IgD-negative memory B cell (primary cell): ENCODE data around the gene TIMM23. TPM values are rescaled to one million over a fixed set of nuclear protein-coding genes. Genes with fewer than 3 reads are reported as not detected.
"Not testable (repeated sequence)": the region's sequence is repeated elsewhere in the genome, so short reads cannot be mapped to it uniquely, and the experiment has no call there.

Source experiments
- H3K27ac Mint-ChIP-seq, 3 donors: one replicate each; pipeline ENCODE4 v1.8.0; 2020 to 2022; ENCODE audit warnings: mild to moderate bottlenecking in 3 of 3, mixed read lengths in 3 of 3, moderate library complexity in 1 of 3
- H3K27me3 Mint-ChIP-seq: one replicate; pipeline ENCODE4 v1.8.0; 2021; ENCODE audit warnings: mixed read lengths
- H3K36me3 Mint-ChIP-seq: one replicate; pipeline ENCODE4 v1.8.0; 2020; ENCODE audit warnings: mild to moderate bottlenecking, mixed read lengths
- H3K4me1 Mint-ChIP-seq, 3 donors: one replicate each; pipeline ENCODE4 v1.8.0; 2020 to 2022; ENCODE audit warnings: mixed read lengths in 3 of 3, mild to moderate bottlenecking in 1 of 3
- H3K4me3 Mint-ChIP-seq, 4 donors: one replicate each; pipeline ENCODE4 v1.8.0; 2020 to 2022; ENCODE audit warnings: mild to moderate bottlenecking in 4 of 4, mixed read lengths in 4 of 4, moderate library complexity in 3 of 4
- H3K9me3 Mint-ChIP-seq, 3 donors: one replicate each; pipeline ENCODE4 v1.8.0; 2020 to 2021; ENCODE audit warnings: mixed read lengths in 3 of 3, mild to moderate bottlenecking in 1 of 3
- polyA plus RNA-seq: library from polyadenylated mRNA; unstranded; fragments of 300-500 nt; fragmentation: Illumina TruSeq; gene quantifications from one replicate; pipeline ENCODE4 v1.2.3, GENCODE V29; 2021

Gene TIMM23
- polyA plus RNA-seq, 1 donor from 2014 or later = 57.9 TPM

DNA sequence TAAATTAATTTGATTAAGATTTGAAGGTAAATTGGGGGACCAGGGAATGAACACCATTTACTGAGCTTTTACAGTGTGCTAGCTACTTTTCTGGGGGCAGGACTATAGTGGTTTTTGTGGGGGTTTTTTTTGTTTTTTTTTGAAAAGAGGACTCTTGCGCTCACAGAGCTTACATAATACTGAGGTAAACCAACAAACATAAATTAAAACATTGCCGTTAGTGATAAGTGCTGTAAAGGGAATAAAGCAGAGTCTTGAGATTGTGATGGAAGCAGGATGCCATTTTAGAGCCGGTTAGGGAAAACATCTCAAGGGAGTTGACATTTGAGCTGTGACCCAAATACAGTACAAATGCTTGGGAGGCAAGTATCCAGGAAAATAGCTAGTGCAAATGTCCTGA lies 1.8 kb downstream of the TIMM23 start:
- H3K36me3 Mint-ChIP-seq, H3K9me3 Mint-ChIP-seq, H3K27me3 Mint-ChIP-seq, H3K27ac Mint-ChIP-seq: not testable (repeated sequence)
- H3K4me3 Mint-ChIP-seq = peak overlapping the region in 3 of 4 donors; percentile 1 to 100 (median 100)
- peaks cover 13 to 18% (median 16%) of the 10 kb centered on the region in 3 donors for H3K4me1 Mint-ChIP-seq

- H3K27ac Mint-ChIP-seq, H3K4me3 Mint-ChIP-seq, H3K4me1 Mint-ChIP-seq, H3K9me3 Mint-ChIP-seq, H3K27me3 Mint-ChIP-seq, H3K36me3 Mint-ChIP-seq: not testable (repeated sequence)
Measured at GRCh38 chr10:45978554-45978953, 6.3 kb downstream of the TIMM23 start.

GRCh38 chr10:45981367-45981766 lies 9.1 kb downstream of the TIMM23 start:
- H3K27ac Mint-ChIP-seq, H3K36me3 Mint-ChIP-seq, H3K4me3 Mint-ChIP-seq, H3K9me3 Mint-ChIP-seq, H3K27me3 Mint-ChIP-seq, H3K4me1 Mint-ChIP-seq: not testable (repeated sequence)

GRCh38 chr10:45983538-45984186 lies 11.4 kb downstream of the TIMM23 start:
- H3K36me3 Mint-ChIP-seq, H3K27me3 Mint-ChIP-seq, H3K4me1 Mint-ChIP-seq, H3K9me3 Mint-ChIP-seq, H3K27ac Mint-ChIP-seq, H3K4me3 Mint-ChIP-seq: not testable (repeated sequence)

- H3K27ac Mint-ChIP-seq, H3K4me1 Mint-ChIP-seq, H3K9me3 Mint-ChIP-seq, H3K27me3 Mint-ChIP-seq, H3K4me3 Mint-ChIP-seq, H3K36me3 Mint-ChIP-seq: not testable (repeated sequence)
Measured at GRCh38 chr10:45984473-45984872, 12.2 kb downstream of the TIMM23 start.

DNA sequence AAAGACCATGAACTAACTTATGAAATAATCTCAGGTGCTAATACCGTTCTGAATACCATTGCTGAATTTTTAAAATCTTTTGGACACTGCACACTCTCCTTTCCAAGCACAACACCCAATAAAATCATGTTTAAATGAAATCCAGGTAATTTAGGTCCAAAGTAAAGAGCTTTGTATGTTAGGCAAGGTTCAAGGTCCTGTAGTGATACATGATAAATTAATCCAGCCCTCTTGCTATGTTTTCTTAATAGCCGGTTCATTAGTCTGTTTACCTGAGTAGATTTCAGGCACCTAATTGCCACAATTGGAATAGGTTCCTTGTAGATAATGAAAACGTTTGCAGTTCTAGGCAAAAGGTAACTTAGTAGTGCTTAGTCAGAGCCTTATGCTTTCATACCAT lies 13.3 kb downstream of the TIMM23 start:
- H3K9me3 Mint-ChIP-seq, H3K27me3 Mint-ChIP-seq, H3K4me3 Mint-ChIP-seq, H3K36me3 Mint-ChIP-seq, H3K4me1 Mint-ChIP-seq: not testable (repeated sequence)
- H3K27ac Mint-ChIP-seq = peak overlapping the region in 1 of 3 donors; percentile 16

DNA sequence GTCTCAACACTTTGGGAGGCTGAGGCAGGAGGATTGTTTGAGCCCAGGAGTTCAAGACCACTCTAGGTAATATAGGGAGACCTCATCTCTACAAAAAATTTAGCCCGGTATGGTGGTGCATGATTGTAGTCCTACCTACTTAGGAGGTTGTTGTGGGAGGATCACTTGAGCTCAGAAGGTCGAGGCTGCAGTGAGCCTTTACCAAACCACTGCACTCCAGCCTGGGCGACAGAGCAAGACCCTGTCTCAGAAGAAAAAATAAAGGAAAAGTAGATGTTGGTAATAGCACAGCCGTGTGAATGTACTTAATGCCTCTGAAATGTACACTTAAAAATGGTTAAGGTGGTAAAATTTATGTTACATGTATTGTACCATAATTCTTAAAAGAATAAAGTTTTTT lies 25.3 kb downstream of the TIMM23 start:
- peaks cover 16% of the 10 kb centered on the region for H3K36me3 Mint-ChIP-seq
- H3K9me3 Mint-ChIP-seq = peaks cover 0 to 8% (median 2%) of the 10 kb centered on the region in 3 donors
- H3K27me3 Mint-ChIP-seq = no peaks in the 10 kb centered on the region
- H3K4me3 Mint-ChIP-seq = no peak overlapping the region
- peaks cover 0 to 4% (median 0%) of the 10 kb centered on the region in 3 donors for H3K4me1 Mint-ChIP-seq
- H3K27ac Mint-ChIP-seq = no peak overlapping the region

DNA sequence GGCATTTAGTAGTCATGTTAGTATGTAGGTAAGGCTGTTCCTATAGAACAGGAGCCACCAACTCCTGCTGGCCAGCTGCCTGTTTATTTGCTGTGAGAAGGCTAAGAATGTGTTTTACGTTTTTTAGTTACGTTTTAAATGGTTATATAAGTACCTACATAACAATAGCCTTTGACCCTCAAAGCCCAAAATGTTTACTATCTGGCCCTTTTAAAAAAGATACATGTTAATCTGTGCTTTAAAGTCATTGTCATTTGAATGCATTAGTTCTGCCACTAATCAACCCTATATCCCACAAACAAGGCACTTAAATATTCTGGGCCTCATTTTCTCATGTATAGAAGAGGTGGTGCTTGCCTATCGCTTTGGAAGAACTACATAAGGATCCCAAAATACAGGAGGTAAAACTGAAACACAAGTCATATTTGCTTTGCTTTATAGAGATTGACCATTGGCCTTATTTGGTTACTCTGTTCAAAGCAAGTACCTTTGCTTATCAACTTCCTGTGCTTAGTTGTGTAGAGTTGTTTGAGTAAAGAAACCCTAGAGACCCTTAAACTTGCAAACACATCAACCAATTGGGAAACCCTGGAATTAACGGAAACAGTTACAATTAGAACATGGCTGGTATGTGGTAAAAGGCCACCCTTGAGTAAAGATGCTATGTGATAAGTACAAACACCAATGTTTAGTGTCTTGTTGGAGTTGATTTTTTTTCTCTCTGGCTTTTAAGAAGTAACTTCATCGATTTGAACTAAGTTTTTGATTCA lies 25.9 kb downstream of the TIMM23 start:
- peaks cover 16% of the 10 kb centered on the region for H3K36me3 Mint-ChIP-seq
- H3K27me3 Mint-ChIP-seq = no peaks in the 10 kb centered on the region
- peaks cover 0 to 8% (median 2%) of the 10 kb centered on the region in 3 donors for H3K9me3 Mint-ChIP-seq
- H3K4me1 Mint-ChIP-seq = peaks cover 0 to 4% (median 0%) of the 10 kb centered on the region in 3 donors
- peak overlapping the region in 1 of 3 donors; percentile 14 for H3K27ac Mint-ChIP-seq
- H3K4me3 Mint-ChIP-seq = no peak overlapping the region

- not testable (repeated sequence) for H3K9me3 Mint-ChIP-seq, H3K27ac Mint-ChIP-seq
- peaks cover 20% of the 10 kb centered on the region for H3K36me3 Mint-ChIP-seq
Measured at GRCh38 chr10:45999955-46000354, 27.7 kb downstream of the TIMM23 start.

DNA sequence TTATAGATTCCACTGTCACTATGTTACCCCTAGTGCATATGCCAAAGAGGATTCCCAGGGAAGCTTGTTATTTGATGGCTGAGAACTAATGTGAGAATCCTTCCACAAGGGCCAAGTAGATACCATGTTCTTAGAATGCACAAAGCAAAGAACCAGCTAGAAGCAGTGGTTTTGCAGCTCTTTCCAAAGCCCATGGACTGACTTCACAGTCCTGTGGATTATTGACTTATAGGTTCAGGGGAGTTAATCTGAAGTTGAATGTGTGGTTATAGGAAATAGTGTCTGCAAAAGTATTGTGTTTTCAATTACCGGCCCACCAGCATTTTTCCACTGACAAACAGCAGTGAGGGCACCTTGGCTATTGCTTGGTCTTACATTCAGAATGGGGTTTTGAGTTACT lies 28.2 kb downstream of the TIMM23 start:
- H3K27me3 Mint-ChIP-seq = no peaks in the 10 kb centered on the region
- no peak overlapping the region for H3K27ac Mint-ChIP-seq
- H3K4me3 Mint-ChIP-seq = no peak overlapping the region
- no peaks in the 10 kb centered on the region for H3K4me1 Mint-ChIP-seq
- peaks cover 0 to 8% (median 2%) of the 10 kb centered on the region in 3 donors for H3K9me3 Mint-ChIP-seq
- H3K36me3 Mint-ChIP-seq = peaks cover 20% of the 10 kb centered on the region

More at GRCh38 chr10:45999955-46000354, 27.7 kb downstream of the TIMM23 start:
- not testable (repeated sequence) for H3K27me3 Mint-ChIP-seq, H3K4me1 Mint-ChIP-seq, H3K4me3 Mint-ChIP-seq

- no peak overlapping the region for H3K4me3 Mint-ChIP-seq
- no peaks in the 10 kb centered on the region for H3K27me3 Mint-ChIP-seq
- no peaks in the 10 kb centered on the region for H3K4me1 Mint-ChIP-seq
- peaks cover 0 to 8% (median 2%) of the 10 kb centered on the region in 3 donors for H3K9me3 Mint-ChIP-seq
- no peak overlapping the region for H3K27ac Mint-ChIP-seq
- peaks cover 18% of the 10 kb centered on the region for H3K36me3 Mint-ChIP-seq
Measured at GRCh38 chr10:46001187-46001756, 29.0 kb downstream of the TIMM23 start.

DNA sequence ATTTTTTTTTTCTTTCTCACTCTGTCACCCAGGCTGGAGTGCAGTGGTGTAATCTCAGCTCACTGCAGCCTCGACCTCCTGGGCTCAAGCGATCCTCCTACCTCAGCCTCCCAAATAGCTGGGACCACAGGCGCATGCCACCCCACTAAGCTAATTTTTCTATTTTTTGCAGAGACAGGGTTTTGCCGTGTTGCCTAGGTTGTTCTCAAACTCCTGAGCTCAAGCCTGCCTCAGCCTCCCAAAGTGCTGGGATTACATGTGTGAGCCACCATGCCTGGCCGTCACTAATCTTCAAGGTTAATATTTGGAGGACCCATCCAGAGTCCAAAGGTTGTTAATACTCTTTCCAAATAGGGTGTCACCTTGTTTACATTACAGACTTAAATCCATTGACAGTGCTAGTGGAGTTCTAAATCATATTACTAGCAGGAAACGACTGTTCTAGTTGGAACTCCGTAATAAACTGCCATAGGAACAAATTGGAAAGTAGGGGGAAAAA lies 29.9 kb downstream of the TIMM23 start:
- Mint-ChIP-seq H3K27ac (peak overlapping the region in 2 of 3 donors; percentile 27 to 48), H3K36me3 (peaks cover 17% of the 10 kb centered on the region)
- not testable (repeated sequence) for H3K9me3 Mint-ChIP-seq, H3K4me1 Mint-ChIP-seq, H3K27me3 Mint-ChIP-seq, H3K4me3 Mint-ChIP-seq

- H3K9me3 Mint-ChIP-seq = peaks cover 0 to 8% (median 2%) of the 10 kb centered on the region in 3 donors
- no peaks in the 10 kb centered on the region for H3K4me1 Mint-ChIP-seq
- H3K27me3 Mint-ChIP-seq = no peaks in the 10 kb centered on the region
- H3K36me3 Mint-ChIP-seq = peaks cover 17% of the 10 kb centered on the region
- H3K27ac Mint-ChIP-seq = no peak overlapping the region
- H3K4me3 Mint-ChIP-seq = no peak overlapping the region
Measured at GRCh38 chr10:46002916-46003693, 30.8 kb downstream of the TIMM23 start.

GRCh38 chr10:46004963-46005362 lies 32.7 kb downstream of the TIMM23 start:
- no peak overlapping the region for H3K27ac Mint-ChIP-seq
- no peak overlapping the region for H3K4me3 Mint-ChIP-seq
- no peaks in the 10 kb centered on the region for H3K4me1 Mint-ChIP-seq
- H3K27me3 Mint-ChIP-seq = no peaks in the 10 kb centered on the region
- H3K36me3 Mint-ChIP-seq = peaks cover 10% of the 10 kb centered on the region
- H3K9me3 Mint-ChIP-seq = peaks cover 0 to under 1% (median 0%) of the 10 kb centered on the region in 3 donors

DNA sequence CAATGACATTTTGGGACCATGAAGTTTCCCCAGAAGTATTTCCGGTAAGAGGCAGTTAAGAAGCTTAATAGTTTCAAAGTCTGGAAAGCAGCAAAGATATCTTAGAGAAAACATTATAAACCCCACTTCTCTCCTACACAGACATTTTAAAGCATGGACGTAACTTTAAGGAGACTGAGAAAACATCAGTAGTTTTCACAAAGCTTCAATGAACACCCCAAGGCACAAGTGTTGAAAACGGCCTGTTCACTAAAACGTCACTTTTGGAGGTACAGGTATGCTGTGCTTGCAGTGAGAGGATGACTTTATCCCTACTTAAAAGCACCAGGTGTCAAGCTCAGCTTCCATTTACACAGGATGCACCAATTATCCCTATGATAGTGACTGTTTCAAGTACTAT lies 33.1 kb downstream of the TIMM23 start:
- no peaks in the 10 kb centered on the region for H3K9me3 Mint-ChIP-seq
- H3K4me1 Mint-ChIP-seq = no peaks in the 10 kb centered on the region
- H3K27ac Mint-ChIP-seq = peak overlapping the region in 1 of 3 donors; percentile 63
- H3K4me3 Mint-ChIP-seq = no peak overlapping the region
- peaks cover 8% of the 10 kb centered on the region for H3K36me3 Mint-ChIP-seq
- H3K27me3 Mint-ChIP-seq = no peaks in the 10 kb centered on the region
